Smooth muscle cell (in vitro differentiated cells): ENCODE data around the gene C4orf36. TPM values are rescaled to one million over a fixed set of nuclear protein-coding genes. Genes with fewer than 3 reads are reported as not detected.

Source experiments
- DNase-seq: peaks from one replicate; lab custom pipeline; 2025; ENCODE audit not compliant: unreplicated experiment; lab: John Stamatoyannopoulos, UW
- H2AFZ ChIP-seq: fragments of 200-600 bp; sonication (generic); 2 replicates; pipeline ENCODE4 v1.6.0; 2016; ENCODE audit warnings: antibody characterized with exemption, low read depth, mild to moderate bottlenecking
- H3F3A ChIP-seq: fragments of 200-600 bp; sonication (generic); 2 replicates; pipeline ENCODE4 v1.6.0; 2017; ENCODE audit warnings: antibody characterized with exemption, low read depth
- H3K27ac ChIP-seq: fragments of 200-600 bp; sonication (generic); 2 replicates; pipeline ENCODE4 v1.5.1; 2016; ENCODE audit warnings: low read depth, mild to moderate bottlenecking
- H3K27me3 ChIP-seq: fragments of 200-600 bp; sonication (generic); 2 replicates; pipeline ENCODE4 v1.6.1; 2016; ENCODE audit warnings: low read depth, mild to moderate bottlenecking
- H3K36me3 ChIP-seq: fragments of 200-600 bp; sonication (generic); 2 replicates; pipeline ENCODE4 v1.5.1; 2016; ENCODE audit warnings: low read depth
- H3K4me1 ChIP-seq: fragments of 200-600 bp; sonication (generic); 2 replicates; pipeline ENCODE4 v1.5.1; 2016; ENCODE audit warnings: low read depth
- H3K4me2 ChIP-seq: fragments of 200-600 bp; sonication (generic); 2 replicates; pipeline ENCODE4 v1.6.0; 2016; ENCODE audit warnings: mild to moderate bottlenecking
- H3K4me3 ChIP-seq: fragments of 200-600 bp; sonication (generic); 2 replicates; pipeline ENCODE4 v1.5.1; 2016; ENCODE audit warnings: mild to moderate bottlenecking
- H3K79me2 ChIP-seq: fragments of 200-600 bp; sonication (generic); 2 replicates; pipeline ENCODE4 v1.6.0; 2016; ENCODE audit warnings: low read depth, mild to moderate bottlenecking
- H3K9ac ChIP-seq: fragments of 200-600 bp; sonication (generic); 2 replicates; pipeline ENCODE4 v1.6.0; 2016; ENCODE audit warnings: low read depth
- H3K9me3 ChIP-seq: fragments of 200-600 bp; sonication (generic); replicated peaks from 2 replicates; pipeline ENCODE4 v1.5.1; 2016; ENCODE audit warnings: low read depth
- H4K20me1 ChIP-seq: fragments of 200-600 bp; sonication (generic); 2 replicates; pipeline ENCODE4 v1.6.0; 2016; ENCODE audit warnings: low read depth
- WGBS: methylation state at CpG from one replicate; pipeline ENCODE4 v1.1.7; 2016; ENCODE audit warnings: low lambda C conversion rate; 5-methylcytosine and 5-hydroxymethylcytosine counted together
- polyA plus RNA-seq: library from polyadenylated mRNA; unstranded; fragments of >200 nt; fragmentation: Nextera tagmentation; extraction: Ambion mirVana; gene quantifications from 2 replicates; pipeline ENCODE4 v1.2.1, GENCODE V29; 2016
- total RNA-seq: library from RNA; depleted of rRNA; stranded (reverse); fragments of >200 nt; gene quantifications from 2 replicates; pipeline ENCODE4 v1.2.3, GENCODE V29; 2014
- TF ChIP-seq, protein P1 (sequence below): fragments of 200-600 bp; sonication (generic); IDR thresholded peaks from 2 replicates; pipeline ENCODE4 v1.5.1; 2017; ENCODE audit warnings: borderline replicate concordance, mild to moderate bottlenecking, antibody characterized with exemption; ENCODE audit not compliant: insufficient read depth, poor library complexity, severe bottlenecking

The C4orf36 gene
- total and polyA plus RNA-seq, 2 experiments from 2014 or later, result 5.1 TPM; not detected in 1

DNA sequence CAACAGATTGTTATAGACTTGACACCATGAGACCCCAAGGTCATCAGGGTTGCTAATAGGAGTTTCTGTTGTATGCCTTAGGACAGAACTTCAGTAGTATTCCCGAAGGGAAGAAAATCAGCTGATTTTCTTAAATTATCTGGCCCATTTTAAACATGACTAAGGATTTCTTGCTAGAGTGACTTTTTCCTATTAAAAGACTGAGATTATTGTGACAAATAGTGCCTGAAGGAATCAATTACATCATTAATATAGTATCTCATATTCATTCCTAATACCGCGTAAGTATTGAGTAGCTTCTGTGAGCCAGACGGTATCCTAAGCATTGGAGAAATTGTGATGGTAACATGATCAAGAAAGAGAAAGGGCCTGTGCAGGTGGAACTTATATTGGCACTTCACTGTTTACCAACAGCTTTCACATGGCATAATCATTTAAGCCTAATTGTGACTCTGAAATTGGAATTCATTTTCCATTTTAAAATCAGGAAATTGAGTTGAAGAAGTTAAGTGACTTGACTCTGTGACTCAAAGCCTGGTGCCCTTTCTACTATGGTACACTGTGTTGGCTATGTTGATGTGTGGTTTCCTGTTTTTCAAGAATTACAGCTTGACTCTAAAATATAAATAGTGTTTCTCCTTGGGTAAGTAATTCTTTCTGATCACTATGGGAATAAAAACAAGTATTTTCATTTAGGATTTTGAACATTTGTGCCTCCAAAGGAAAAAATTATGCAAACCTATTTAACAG lies 46.7 kb upstream of the C4orf36 start:
- Histone ChIP-seq H3K27me3 (no peaks in the 10 kb centered on the region), H3K9ac (no peak overlapping the region), H4K20me1 (peaks cover 6% of the 10 kb centered on the region), H3K27ac (no peak overlapping the region), H2AFZ (no peak overlapping the region), H3K9me3 (no peaks in the 10 kb centered on the region), H3F3A (no peaks in the 10 kb centered on the region), H3K4me1 (peaks cover 16% of the 10 kb centered on the region), H3K36me3 (no peaks in the 10 kb centered on the region), H3K79me2 (peaks cover 8% of the 10 kb centered on the region), H3K4me3 (peak overlapping the region; percentile 3), H3K4me2 (peak overlapping the region; percentile 4)
- no peak for DNase-seq
- 91% methylated on average over 4 of the region's 4 CpGs for WGBS
- TF ChIP-seq, protein P1, sequence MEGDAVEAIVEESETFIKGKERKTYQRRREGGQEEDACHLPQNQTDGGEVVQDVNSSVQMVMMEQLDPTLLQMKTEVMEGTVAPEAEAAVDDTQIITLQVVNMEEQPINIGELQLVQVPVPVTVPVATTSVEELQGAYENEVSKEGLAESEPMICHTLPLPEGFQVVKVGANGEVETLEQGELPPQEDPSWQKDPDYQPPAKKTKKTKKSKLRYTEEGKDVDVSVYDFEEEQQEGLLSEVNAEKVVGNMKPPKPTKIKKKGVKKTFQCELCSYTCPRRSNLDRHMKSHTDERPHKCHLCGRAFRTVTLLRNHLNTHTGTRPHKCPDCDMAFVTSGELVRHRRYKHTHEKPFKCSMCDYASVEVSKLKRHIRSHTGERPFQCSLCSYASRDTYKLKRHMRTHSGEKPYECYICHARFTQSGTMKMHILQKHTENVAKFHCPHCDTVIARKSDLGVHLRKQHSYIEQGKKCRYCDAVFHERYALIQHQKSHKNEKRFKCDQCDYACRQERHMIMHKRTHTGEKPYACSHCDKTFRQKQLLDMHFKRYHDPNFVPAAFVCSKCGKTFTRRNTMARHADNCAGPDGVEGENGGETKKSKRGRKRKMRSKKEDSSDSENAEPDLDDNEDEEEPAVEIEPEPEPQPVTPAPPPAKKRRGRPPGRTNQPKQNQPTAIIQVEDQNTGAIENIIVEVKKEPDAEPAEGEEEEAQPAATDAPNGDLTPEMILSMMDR, result no peak

DNA sequence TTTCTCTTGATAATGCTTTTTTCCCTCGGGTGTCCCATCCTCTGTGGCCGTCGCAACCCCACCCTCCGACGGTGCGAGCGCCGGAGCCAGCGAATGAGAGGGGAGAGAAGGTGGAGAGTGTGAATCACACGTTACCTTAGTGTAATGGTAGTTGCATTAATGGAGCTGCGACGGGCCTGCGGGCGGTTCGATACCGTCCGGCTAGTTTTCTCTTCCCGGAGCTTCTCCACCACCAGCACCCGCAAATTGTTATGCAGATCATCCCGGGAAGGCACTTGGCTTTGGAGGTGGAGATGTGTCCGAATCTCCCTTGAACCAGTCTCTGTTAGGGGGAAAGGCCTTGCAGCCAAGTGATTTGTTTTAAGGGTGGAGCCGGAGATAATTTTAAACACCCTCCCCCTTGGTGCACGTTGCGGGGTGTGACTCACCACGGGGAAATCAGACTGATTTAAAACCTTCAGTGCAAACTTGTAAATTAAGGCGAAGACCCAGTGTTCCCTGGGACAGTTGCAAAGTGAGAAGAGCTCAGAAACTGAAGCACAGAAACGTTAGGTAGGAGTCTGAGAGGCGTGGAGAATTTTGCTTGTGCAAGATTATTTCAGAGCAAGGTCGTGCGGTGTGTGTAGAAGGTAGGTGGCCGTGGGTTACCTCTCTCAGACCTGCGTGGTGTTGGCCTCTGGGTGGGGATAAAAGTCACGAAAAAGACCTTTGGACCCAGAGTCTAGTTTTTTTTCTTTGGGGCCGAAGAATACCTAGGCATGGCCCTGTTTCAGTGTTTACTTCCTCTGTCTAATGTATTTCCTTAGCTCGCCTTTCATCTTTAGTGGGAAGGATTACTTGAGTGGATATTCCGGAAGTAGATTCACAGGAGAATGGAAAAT lies 43.9 kb upstream of the C4orf36 start:
- TF ChIP-seq, protein P1, result no peak
- peaks cover 8% of the 10 kb centered on the region for H3K79me2 ChIP-seq
- DNase-seq, result peak; percentile 40
- H3K36me3 ChIP-seq, result no peaks in the 10 kb centered on the region
- peak overlapping the region; percentile 89 for H3K4me2 ChIP-seq
- peak overlapping the region; percentile 84 for H3K27ac ChIP-seq
- no peaks in the 10 kb centered on the region for H3K27me3 ChIP-seq
- peak overlapping the region; percentile 77 for H3K9ac ChIP-seq
- H3F3A ChIP-seq, result no peaks in the 10 kb centered on the region
- 3% methylated on average over 36 of the region's 36 CpGs for WGBS
- H3K4me1 ChIP-seq, result peaks cover 16% of the 10 kb centered on the region
- H4K20me1 ChIP-seq, result peaks cover 3% of the 10 kb centered on the region
- peak overlapping the region; percentile 87 for H2AFZ ChIP-seq
- H3K9me3 ChIP-seq, result no peaks in the 10 kb centered on the region
- peak overlapping the region; percentile 84 for H3K4me3 ChIP-seq

DNA sequence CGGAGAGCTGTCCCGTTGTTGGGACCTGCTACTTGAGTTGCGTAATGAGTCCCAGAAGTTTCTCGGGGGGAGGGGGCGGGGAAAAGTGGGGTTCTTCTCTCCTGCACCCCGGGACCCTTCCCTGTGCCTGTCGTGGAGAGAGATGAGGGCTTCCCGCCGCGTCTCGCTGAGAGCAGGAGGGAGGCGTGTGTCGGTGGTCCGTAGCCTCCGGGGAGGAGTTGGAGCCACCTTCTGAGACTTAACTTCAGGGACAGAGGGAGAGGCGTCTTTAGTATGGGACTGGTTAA lies 43.3 kb upstream of the C4orf36 start:
- Histone ChIP-seq H3K27ac (peak overlapping the region; percentile 84), H3K4me1 (peaks cover 16% of the 10 kb centered on the region), H3K4me3 (peak overlapping the region; percentile 84), H2AFZ (peak overlapping the region; percentile 87), H3F3A (no peaks in the 10 kb centered on the region), H3K79me2 (peaks cover 8% of the 10 kb centered on the region), H3K4me2 (peak overlapping the region; percentile 89), H3K9ac (peak overlapping the region; percentile 77), H3K36me3 (no peaks in the 10 kb centered on the region), H4K20me1 (peaks cover 3% of the 10 kb centered on the region), H3K9me3 (no peaks in the 10 kb centered on the region), H3K27me3 (no peaks in the 10 kb centered on the region)
- DNase-seq, result no peak
- TF ChIP-seq, protein P1, result no peak
- WGBS, result 2% methylated on average over 16 of the region's 16 CpGs
